B cell (primary cell): ENCODE measurements around the gene TNFRSF1B. TPM values are rescaled to one million over a fixed set of nuclear protein-coding genes. Genes with fewer than 3 reads are reported as not detected.

Experiments
- ATAC-seq: fragments of 200-7000 bp; cut with Tn5 transposase; one replicate; pipeline ENCODE4 v1.10.0; 2021; ENCODE audit warnings: low read depth, mild to moderate bottlenecking, moderate number of reproducible peaks, moderate library complexity
- CTCF ChIA-PET: fragments of 350-600 bp; sonication (Branson Sonifier 250); formaldehyde crosslinking; loops from one replicate; lab custom pipeline; 2021; ENCODE audit warnings: antibody characterized with exemption, inconsistent platforms; lab: Charles Lee
- POLR2A ChIA-PET: fragments of 350-600 bp; sonication (Branson Sonifier 250); formaldehyde crosslinking; loops from one replicate; lab custom pipeline; 2021; ENCODE audit warnings: antibody characterized with exemption; lab: Charles Lee
- DNase-seq: peaks from one replicate; pipeline ENCODE4 v3.0.0; 2013
- H2AFZ ChIP-seq: 2 replicates; pipeline ENCODE4 v1.6.1; 2012; ENCODE audit warnings: mild to moderate bottlenecking, low read depth, low read length; ENCODE audit not compliant: insufficient read depth, poor library complexity, severe bottlenecking
- H3K27ac ChIP-seq, 2 donors: 1 replicate in 1 of 2; 2 replicates in 1 of 2; pipeline ENCODE4 v1.5.1; 2012 to 2013; ENCODE audit warnings: low read length in 2 of 2, mild to moderate bottlenecking in 2 of 2, moderate library complexity in 1 of 2
- H3K27me3 ChIP-seq, 4 experiments: fragments of 200-600 bp in 1 of 4; sonication (generic) in 1 of 4; replicated peaks in 1 of 4; 1 replicate in 2 of 4; 2 replicates in 2 of 4; pipeline versions ENCODE4 v1.6.1 to v1.7.0; 2013 to 2016; ENCODE audit warnings: low read length in 3 of 4, mild to moderate bottlenecking in 2 of 4, mixed read lengths in 1 of 4, moderate library complexity in 1 of 4; ENCODE audit not compliant: insufficient read depth in 4 of 4, control insufficient read depth in 3 of 4; ENCODE audit errors: control extremely low read depth in 1 of 4
- H3K36me3 ChIP-seq, 2 experiments: replicated peaks in 1 of 2; 1 replicate in 1 of 2; 2 replicates in 1 of 2; pipeline versions ENCODE4 v1.6.1 to v1.7.1; 2013; ENCODE audit warnings: low read length in 1 of 2; ENCODE audit not compliant: insufficient read depth in 2 of 2, control insufficient read depth in 1 of 2; ENCODE audit errors: control extremely low read depth in 1 of 2, extremely low read depth in 1 of 2
- H3K4me1 ChIP-seq, 2 donors: fragments of 200-600 bp in 1 of 2; sonication (generic) in 1 of 2; 1 replicate in 1 of 2; 2 replicates in 1 of 2; pipeline versions ENCODE4 v1.5.1 to v1.6.1; 2013 to 2017; ENCODE audit warnings: low read length in 2 of 2; ENCODE audit not compliant: control insufficient read depth in 2 of 2, insufficient read depth in 2 of 2
- H3K4me2 ChIP-seq: replicated peaks from 2 replicates; pipeline ENCODE3; 2012; ENCODE audit warnings: mild to moderate bottlenecking, low read depth, low read length; ENCODE audit not compliant: poor library complexity, severe bottlenecking
- H3K4me3 ChIP-seq, 5 experiments: fragments of 200-600 bp in 1 of 5; sonication (generic) in 1 of 5; 1 replicate in 3 of 5; 2 replicates in 2 of 5; pipeline versions ENCODE4 v1.5.1 to v1.7.0; 2011 to 2016; ENCODE audit warnings: low read length in 4 of 5, mild to moderate bottlenecking in 4 of 5, low read depth in 2 of 5, control low read depth in 1 of 5, moderate library complexity in 1 of 5; ENCODE audit not compliant: insufficient read depth in 1 of 5; ENCODE audit errors: control extremely low read depth in 1 of 5, extremely low read depth in 1 of 5
- H3K79me2 ChIP-seq: fragments of 200-600 bp; sonication (generic); one replicate; pipeline ENCODE4 v1.6.0; 2016; ENCODE audit warnings: low read length; ENCODE audit not compliant: control insufficient read depth, insufficient read depth
- H3K9ac ChIP-seq: fragments of 200-600 bp; sonication (generic); 2 replicates; pipeline ENCODE4 v1.6.1; 2017; ENCODE audit warnings: mild to moderate bottlenecking, low read length, moderate library complexity
- H3K9me3 ChIP-seq, 3 donors: one replicate each; pipeline versions ENCODE4 v1.6.1 to v1.7.1; 2013; ENCODE audit warnings: low read length in 2 of 3; ENCODE audit not compliant: control insufficient read depth in 2 of 3, insufficient read depth in 1 of 3; ENCODE audit errors: control extremely low read depth in 1 of 3
- H4K20me1 ChIP-seq: 2 replicates; pipeline ENCODE4 v1.6.0; 2012; ENCODE audit warnings: mild to moderate bottlenecking, low read length; ENCODE audit not compliant: insufficient read depth, control insufficient read depth, poor library complexity, severe bottlenecking
- H3K27ac Mint-ChIP-seq: one replicate; pipeline ENCODE4 v1.8.0; 2021; ENCODE audit warnings: mixed read lengths
- H3K27me3 Mint-ChIP-seq: one replicate; pipeline ENCODE4 v1.8.0; 2021; ENCODE audit warnings: mixed read lengths
- H3K4me1 Mint-ChIP-seq: one replicate; pipeline ENCODE4 v1.8.0; 2021; ENCODE audit warnings: mixed read lengths
- H3K4me3 Mint-ChIP-seq: one replicate; pipeline ENCODE4 v1.8.0; 2021; ENCODE audit warnings: mixed read lengths
- H3K9me3 Mint-ChIP-seq: one replicate; pipeline ENCODE4 v1.8.0; 2022; ENCODE audit warnings: mixed read lengths; ENCODE audit not compliant: insufficient read depth
- CTCF ChIP-seq: fragments of 200-600 bp; IDR thresholded peaks from one replicate; pipeline ENCODE4 v1.8.0; 2022; ENCODE audit warnings: antibody characterized with exemption, mild to moderate bottlenecking
- EZH2 ChIP-seq: IDR thresholded peaks from 2 replicates; pipeline ENCODE4 v1.6.1; 2012; ENCODE audit warnings: borderline replicate concordance, low read depth, mild to moderate bottlenecking, moderate library complexity, low read length; ENCODE audit not compliant: insufficient read depth, poor library complexity, severe bottlenecking
- WGBS: methylation state at CpG from one replicate; pipeline ENCODE4 v1.1.5; 2013; ENCODE audit warnings: missing lambda C conversion rate; ENCODE audit not compliant: insufficient coverage; 5-methylcytosine and 5-hydroxymethylcytosine counted together
- intact Hi-C: fragments of 100-400 bp; cut with micrococcal nuclease; formaldehyde crosslinking; loops from one replicate; pipeline ENCODE4 v1.10.0; 2022
- polyA plus RNA-seq: library from polyadenylated mRNA; depleted of rRNA; stranded (reverse); fragments of >200 nt; gene quantifications from 2 replicates; pipeline ENCODE4 v1.2.3, GENCODE V29; 2012
- total RNA-seq, 2 donors: library from RNA; stranded (reverse); fragments of 120-200 nt in 1 of 2; gene quantifications; 1 replicate in 1 of 2; 2 replicates in 1 of 2; pipeline versions ENCODE4 v1.2.3 to v1.2.4, GENCODE V29; 2013 to 2022

Gene TNFRSF1B
- total and polyA plus RNA-seq, 2 donors (not counting 1 experiment from before 2014, with no cell fraction given) = 37.7 to 99.4 TPM

GRCh38 chr1:12161324-12161661 lies 5.5 kb upstream of the TNFRSF1B start:
- no peaks in the 10 kb centered on the region for H4K20me1 ChIP-seq
- peak overlapping the region; percentile 56 to 71 for H3K27ac ChIP-seq
- peaks cover 63% of the 10 kb centered on the region for H3K4me1 Mint-ChIP-seq
- POLR2A ChIA-PET = interaction anchor here (0.9 to 2.3 kb wide), 7 partner anchors 9 to 36 kb away, joined by 3 to 17 read pairs (median 7); no protein-coding TSS in a partner anchor
- no peaks in the 10 kb centered on the region for H3K36me3 ChIP-seq
- H3K4me3 Mint-ChIP-seq = peak overlapping the region; percentile 76
- intact Hi-C loops = loop anchor here (1.0 kb wide), 1 partner anchor 8 kb away; no protein-coding TSS in a partner anchor
- H3K79me2 ChIP-seq = no peaks in the 10 kb centered on the region
- WGBS = no CpG with 5 or more reads among the region's 2 CpGs
- H3K4me1 ChIP-seq = peaks cover 49 to 73% of the 10 kb centered on the region in 2 donors
- no peak for ATAC-seq
- no peaks in the 10 kb centered on the region for H3K9me3 Mint-ChIP-seq
- peaks cover 0 to 3% (median 0%) of the 10 kb centered on the region in 3 donors for H3K9me3 ChIP-seq
- H3K27me3 ChIP-seq = no peaks in the 10 kb centered on the region
- H2AFZ ChIP-seq = peak overlapping the region; percentile 52
- peak overlapping the region; percentile 91 for H3K27ac Mint-ChIP-seq
- H3K4me3 ChIP-seq = no peak overlapping the region
- H3K27me3 Mint-ChIP-seq = no peaks in the 10 kb centered on the region
- CTCF ChIA-PET = interaction anchor here (0.8 to 4.0 kb wide), 8 partner anchors 8 to 48 kb away, joined by 3 to 45 read pairs (median 6); no protein-coding TSS in a partner anchor
- peak overlapping the region; percentile 61 for H3K4me2 ChIP-seq
- no peak for DNase-seq
- no peak overlapping the region for H3K9ac ChIP-seq
- TF ChIP-seq EZH2 (no peak), CTCF (no peak)
